HepG2 (cell line): ENCODE measurements around the gene OBSL1. TPM values are rescaled to one million over a fixed set of nuclear protein-coding genes. Genes with fewer than 3 reads are reported as not detected.

ENCODE experiments used
- ASH2L ChIP-seq: fragments of 300-600, 200-600 bp; sonication (generic); IDR thresholded peaks from 2 replicates; pipeline ENCODE4 v1.7.0; 2017; ENCODE audit warnings: low read depth, mild to moderate bottlenecking, moderate library complexity, mixed read lengths, low read length; ENCODE audit not compliant: insufficient read length
- EEA1 ChIP-seq: sonication (generic); formaldehyde crosslinking; IDR thresholded peaks from 2 replicates; pipeline ENCODE4 v1.5.1; 2020; ENCODE audit warnings: mild to moderate bottlenecking, missing genetic modification reagents, borderline replicate concordance
- NFE2L2 ChIP-seq: fragments of 150-350 bp; IDR thresholded peaks from 2 replicates; pipeline ENCODE4 v1.6.1; 2014; ENCODE audit warnings: low read length
- REST ChIP-seq, 2 experiments: IDR thresholded peaks; 2 replicates each; pipeline ENCODE4 v1.6.1; 2011 to 2012; ENCODE audit warnings: low read length in 2 of 2, borderline replicate concordance in 1 of 2, low read depth in 1 of 2, mild to moderate bottlenecking in 1 of 2, moderate library complexity in 1 of 2
- TERF1 ChIP-seq: sonication (generic); formaldehyde crosslinking; IDR thresholded peaks from 2 replicates; pipeline ENCODE4 v1.8.0; 2022; ENCODE audit warnings: mild to moderate bottlenecking, missing genetic modification reagents, moderate library complexity
- ZFY ChIP-seq: sonication (generic); formaldehyde crosslinking; IDR thresholded peaks from 2 replicates; pipeline ENCODE4 v1.4.0; 2020; ENCODE audit warnings: missing genetic modification reagents
- ZNF180 ChIP-seq: sonication (generic); formaldehyde crosslinking; IDR thresholded peaks from 2 replicates; pipeline ENCODE4 v1.4.0; 2020; ENCODE audit warnings: low read depth, missing genetic modification reagents, borderline replicate concordance
- ZNF251 ChIP-seq: sonication (generic); formaldehyde crosslinking; IDR thresholded peaks from 2 replicates; pipeline ENCODE4 v1.9.0; 2021; ENCODE audit warnings: mild to moderate bottlenecking, missing genetic modification reagents
- ZNF333 ChIP-seq: sonication (generic); formaldehyde crosslinking; IDR thresholded peaks from 2 replicates; pipeline ENCODE4 v1.4.0; 2020; ENCODE audit warnings: mild to moderate bottlenecking, missing genetic modification reagents, borderline replicate concordance
- ZNF556 ChIP-seq: sonication (generic); formaldehyde crosslinking; IDR thresholded peaks from 2 replicates; pipeline ENCODE4 v1.4.0; 2020; ENCODE audit warnings: mild to moderate bottlenecking, missing genetic modification reagents, borderline replicate concordance
- ZNF879 ChIP-seq: sonication (generic); formaldehyde crosslinking; IDR thresholded peaks from 2 replicates; pipeline ENCODE4 v1.8.1; 2023; ENCODE audit warnings: missing genetic modification reagents
- ZSCAN21 ChIP-seq: sonication (generic); formaldehyde crosslinking; IDR thresholded peaks from 2 replicates; pipeline ENCODE4 v1.8.0; 2022; ENCODE audit warnings: mild to moderate bottlenecking, missing genetic modification reagents, moderate library complexity, borderline replicate concordance
- ZSCAN30 ChIP-seq: sonication (generic); formaldehyde crosslinking; IDR thresholded peaks from 2 replicates; pipeline ENCODE4 v1.5.0; 2020; ENCODE audit warnings: mild to moderate bottlenecking, missing genetic modification reagents
- polyA plus RNA-seq, 8 experiments: library from polyadenylated mRNA; depleted of rRNA in 3 of 8; stranded (reverse) in 7 of 8; unstranded in 1 of 8; fragments of >200 nt; fragmentation: Illumina TruSeq in 4 of 8; extraction: Trizol in 4 of 8; gene quantifications; 2 replicates each; pipeline versions ENCODE4 v1.2.1 to v1.2.3, GENCODE V29; 2011 to 2016; ENCODE audit warnings: low read depth in 4 of 8, missing spikeins in 1 of 8, mixed read lengths in 1 of 8; ENCODE audit not compliant: insufficient read depth in 1 of 8
- total RNA-seq, 5 experiments: library from RNA; depleted of rRNA; stranded (reverse); fragments of >200 nt; fragmentation: Illumina TruSeq; extraction: Trizol; gene quantifications; 2 replicates each; pipeline ENCODE4 v1.2.3, GENCODE V29; 2016; ENCODE audit warnings: low read depth in 1 of 5
- TF ChIP-seq, protein P1 (sequence below): IDR thresholded peaks from 2 replicates; pipeline ENCODE4 v1.6.1; 2016; ENCODE audit warnings: missing compliant biosample characterization, missing genetic modification reagents, borderline replicate concordance
- TF ChIP-seq, protein P2 (sequence below): sonication (generic); formaldehyde crosslinking; IDR thresholded peaks from 2 replicates; pipeline ENCODE4 v1.4.0; 2020; ENCODE audit warnings: missing genetic modification reagents
- TF ChIP-seq, protein P3 (sequence below): sonication (generic); formaldehyde crosslinking; IDR thresholded peaks from 2 replicates; pipeline ENCODE4 v1.5.1; 2020; ENCODE audit warnings: mild to moderate bottlenecking, missing genetic modification reagents, borderline replicate concordance

The OBSL1 gene
- total and polyA plus RNA-seq, 2 of the 13 experiments (the other 11 are each of a cell fraction or from before 2014, with no cell fraction given) = 86.7 to 218 TPM

GRCh38 chr2:219545943-219546352 lies 25.4 kb downstream of the OBSL1 start (continued):
- peak in 1 of 2 experiments; percentile 69; a peak in 2 of 4 replicates for TF ChIP-seq REST (IDR thresholded peaks at IDR 0.05; ENCODE audit: borderline replicate concordance in 1 of 2, low read depth in 1 of 2, low read length in 2 of 2)
- no peak for TF ChIP-seq ZSCAN21
- no peak for TF ChIP-seq ZFY
- no peak for TF ChIP-seq ZSCAN30 (CRISPR knock-in tag)
- TF ChIP-seq EEA1 (CRISPR knock-in tag) = no peak
- TF ChIP-seq, protein P1, sequence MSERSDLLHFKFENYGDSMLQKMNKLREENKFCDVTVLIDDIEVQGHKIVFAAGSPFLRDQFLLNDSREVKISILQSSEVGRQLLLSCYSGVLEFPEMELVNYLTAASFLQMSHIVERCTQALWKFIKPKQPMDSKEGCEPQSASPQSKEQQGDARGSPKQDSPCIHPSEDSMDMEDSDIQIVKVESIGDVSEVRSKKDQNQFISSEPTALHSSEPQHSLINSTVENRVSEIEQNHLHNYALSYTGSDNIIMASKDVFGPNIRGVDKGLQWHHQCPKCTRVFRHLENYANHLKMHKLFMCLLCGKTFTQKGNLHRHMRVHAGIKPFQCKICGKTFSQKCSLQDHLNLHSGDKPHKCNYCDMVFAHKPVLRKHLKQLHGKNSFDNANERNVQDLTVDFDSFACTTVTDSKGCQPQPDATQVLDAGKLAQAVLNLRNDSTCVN = no peak
- no peak for TF ChIP-seq ZNF180 (CRISPR knock-in tag)
- no peak for TF ChIP-seq ZNF333 (CRISPR knock-in tag)
- TF ChIP-seq TERF1 = no peak
- no peak for TF ChIP-seq ZNF556
- TF ChIP-seq, protein P2, sequence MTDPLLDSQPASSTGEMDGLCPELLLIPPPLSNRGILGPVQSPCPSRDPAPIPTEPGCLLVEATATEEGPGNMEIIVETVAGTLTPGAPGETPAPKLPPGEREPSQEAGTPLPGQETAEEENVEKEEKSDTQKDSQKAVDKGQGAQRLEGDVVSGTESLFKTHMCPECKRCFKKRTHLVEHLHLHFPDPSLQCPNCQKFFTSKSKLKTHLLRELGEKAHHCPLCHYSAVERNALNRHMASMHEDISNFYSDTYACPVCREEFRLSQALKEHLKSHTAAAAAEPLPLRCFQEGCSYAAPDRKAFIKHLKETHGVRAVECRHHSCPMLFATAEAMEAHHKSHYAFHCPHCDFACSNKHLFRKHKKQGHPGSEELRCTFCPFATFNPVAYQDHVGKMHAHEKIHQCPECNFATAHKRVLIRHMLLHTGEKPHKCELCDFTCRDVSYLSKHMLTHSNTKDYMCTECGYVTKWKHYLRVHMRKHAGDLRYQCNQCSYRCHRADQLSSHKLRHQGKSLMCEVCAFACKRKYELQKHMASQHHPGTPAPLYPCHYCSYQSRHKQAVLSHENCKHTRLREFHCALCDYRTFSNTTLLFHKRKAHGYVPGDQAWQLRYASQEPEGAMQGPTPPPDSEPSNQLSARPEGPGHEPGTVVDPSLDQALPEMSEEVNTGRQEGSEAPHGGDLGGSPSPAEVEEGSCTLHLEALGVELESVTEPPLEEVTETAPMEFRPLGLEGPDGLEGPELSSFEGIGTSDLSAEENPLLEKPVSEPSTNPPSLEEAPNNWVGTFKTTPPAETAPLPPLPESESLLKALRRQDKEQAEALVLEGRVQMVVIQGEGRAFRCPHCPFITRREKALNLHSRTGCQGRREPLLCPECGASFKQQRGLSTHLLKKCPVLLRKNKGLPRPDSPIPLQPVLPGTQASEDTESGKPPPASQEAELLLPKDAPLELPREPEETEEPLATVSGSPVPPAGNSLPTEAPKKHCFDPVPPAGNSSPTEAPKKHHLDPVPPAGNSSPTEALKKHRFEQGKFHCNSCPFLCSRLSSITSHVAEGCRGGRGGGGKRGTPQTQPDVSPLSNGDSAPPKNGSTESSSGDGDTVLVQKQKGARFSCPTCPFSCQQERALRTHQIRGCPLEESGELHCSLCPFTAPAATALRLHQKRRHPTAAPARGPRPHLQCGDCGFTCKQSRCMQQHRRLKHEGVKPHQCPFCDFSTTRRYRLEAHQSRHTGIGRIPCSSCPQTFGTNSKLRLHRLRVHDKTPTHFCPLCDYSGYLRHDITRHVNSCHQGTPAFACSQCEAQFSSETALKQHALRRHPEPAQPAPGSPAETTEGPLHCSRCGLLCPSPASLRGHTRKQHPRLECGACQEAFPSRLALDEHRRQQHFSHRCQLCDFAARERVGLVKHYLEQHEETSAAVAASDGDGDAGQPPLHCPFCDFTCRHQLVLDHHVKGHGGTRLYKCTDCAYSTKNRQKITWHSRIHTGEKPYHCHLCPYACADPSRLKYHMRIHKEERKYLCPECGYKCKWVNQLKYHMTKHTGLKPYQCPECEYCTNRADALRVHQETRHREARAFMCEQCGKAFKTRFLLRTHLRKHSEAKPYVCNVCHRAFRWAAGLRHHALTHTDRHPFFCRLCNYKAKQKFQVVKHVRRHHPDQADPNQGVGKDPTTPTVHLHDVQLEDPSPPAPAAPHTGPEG (CRISPR knock-in tag) = no peak
- no peak for TF ChIP-seq ZNF879 (CRISPR knock-in tag)
- peak; percentile 53 for TF ChIP-seq ASH2L
- TF ChIP-seq, protein P3, sequence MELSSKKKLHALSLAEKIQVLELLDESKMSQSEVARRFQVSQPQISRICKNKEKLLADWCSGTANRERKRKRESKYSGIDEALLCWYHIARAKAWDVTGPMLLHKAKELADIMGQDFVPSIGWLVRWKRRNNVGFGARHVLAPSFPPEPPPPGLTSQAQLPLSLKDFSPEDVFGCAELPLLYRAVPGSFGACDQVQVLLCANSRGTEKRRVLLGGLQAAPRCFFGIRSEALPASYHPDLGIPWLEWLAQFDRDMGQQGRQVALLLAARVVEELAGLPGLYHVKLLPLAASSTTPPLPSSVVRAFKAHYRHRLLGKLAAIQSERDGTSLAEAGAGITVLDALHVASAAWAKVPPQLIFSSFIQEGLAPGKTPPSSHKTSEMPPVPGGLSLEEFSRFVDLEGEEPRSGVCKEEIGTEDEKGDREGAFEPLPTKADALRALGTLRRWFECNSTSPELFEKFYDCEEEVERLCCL (CRISPR knock-in tag) = no peak
- TF ChIP-seq ZNF251 (CRISPR knock-in tag) = no peak
- TF ChIP-seq NFE2L2 = no peak
